GM23338 (cell line): ENCODE data around the gene DNAAF5. TPM values are rescaled to one million over a fixed set of nuclear protein-coding genes. Genes with fewer than 3 reads are reported as not detected.

Experiments used
- ATAC-seq: fragments of 200-7000 bp; cut with Tn5 transposase; 3 replicates; pipeline ENCODE4 v1.9.1; 2020
- DNase-seq: peaks from one replicate; pipeline ENCODE4 v3.0.0-alpha.2; 2015; ENCODE audit warnings: low spot score
- H2AFZ ChIP-seq: fragments of 200-600 bp; sonication (generic); 2 replicates; pipeline ENCODE4 v1.8.0; 2016; ENCODE audit warnings: antibody characterized with exemption, mild to moderate bottlenecking, moderate library complexity
- H3F3A ChIP-seq: fragments of 200-600 bp; sonication (generic); replicated peaks from 2 replicates; pipeline ENCODE4 v1.8.0; 2017; ENCODE audit warnings: antibody characterized with exemption, mixed run types, low read depth
- H3K27ac ChIP-seq: fragments of 200-600 bp; sonication (generic); 2 replicates; pipeline ENCODE4 v1.6.1; 2016; ENCODE audit warnings: low read depth
- H3K27me3 ChIP-seq: fragments of 200-600 bp; sonication (generic); 2 replicates; pipeline ENCODE4 v1.8.0; 2016; ENCODE audit warnings: mild to moderate bottlenecking, mixed run types, moderate library complexity; ENCODE audit not compliant: insufficient read depth
- H3K36me3 ChIP-seq: fragments of 200-600 bp; sonication (generic); 2 replicates; pipeline ENCODE4 v1.8.0; 2016; ENCODE audit warnings: mild to moderate bottlenecking; ENCODE audit not compliant: insufficient read depth
- H3K4me1 ChIP-seq: fragments of 200-600 bp; sonication (generic); 2 replicates; pipeline ENCODE4 v1.8.0; 2016; ENCODE audit warnings: mild to moderate bottlenecking, moderate library complexity; ENCODE audit not compliant: insufficient read depth
- H3K4me2 ChIP-seq: fragments of 200-600 bp; sonication (generic); 2 replicates; pipeline ENCODE4 v1.7.1; 2017; ENCODE audit warnings: mixed run types
- H3K4me3 ChIP-seq: fragments of 200-600 bp; sonication (generic); 2 replicates; pipeline ENCODE4 v1.6.1; 2016; ENCODE audit warnings: mixed run types
- H3K79me2 ChIP-seq: fragments of 200-600 bp; sonication (generic); replicated peaks from 2 replicates; pipeline ENCODE4 v1.8.0; 2017; ENCODE audit warnings: mild to moderate bottlenecking; ENCODE audit not compliant: insufficient read depth
- H3K9me2 ChIP-seq: fragments of 200-600 bp; sonication (generic); 2 replicates; pipeline ENCODE4 v1.8.0; 2017; ENCODE audit not compliant: insufficient read depth
- H4K20me1 ChIP-seq: fragments of 200-600 bp; sonication (generic); replicated peaks from 2 replicates; pipeline ENCODE4 v1.8.0; 2017; ENCODE audit warnings: mild to moderate bottlenecking; ENCODE audit not compliant: insufficient read depth
- H3K27ac Mint-ChIP-seq: 2 replicates; pipeline ENCODE4 v1.8.0; 2020; ENCODE audit warnings: inconsistent platforms, mild to moderate bottlenecking, moderate library complexity, mixed read lengths
- H3K27me3 Mint-ChIP-seq: 3 replicates; pipeline ENCODE4 v1.8.0; 2022; ENCODE audit warnings: low read depth, mild to moderate bottlenecking, moderate library complexity, mixed read lengths, inconsistent platforms; ENCODE audit not compliant: insufficient read depth, poor library complexity
- H3K36me3 Mint-ChIP-seq: 3 replicates; pipeline ENCODE4 v1.8.0; 2021; ENCODE audit warnings: low read depth, mild to moderate bottlenecking, inconsistent platforms, moderate library complexity, mixed read lengths
- H3K4me1 Mint-ChIP-seq: 3 replicates; pipeline ENCODE4 v1.8.0; 2020; ENCODE audit warnings: mild to moderate bottlenecking, inconsistent platforms, mixed read lengths
- H3K4me3 Mint-ChIP-seq: 3 replicates; pipeline ENCODE4 v1.8.0; 2021; ENCODE audit warnings: moderate library complexity, mild to moderate bottlenecking, inconsistent platforms, mixed read lengths
- H3K9me3 Mint-ChIP-seq: 3 replicates; pipeline ENCODE4 v1.8.0; 2020; ENCODE audit warnings: moderate library complexity, mild to moderate bottlenecking, inconsistent platforms, mixed read lengths
- ETS1 ChIP-seq: IDR thresholded peaks from 2 replicates; pipeline ENCODE4 v1.6.1; 2016; ENCODE audit warnings: antibody characterized with exemption
- EZH2 ChIP-seq: fragments of 200-600 bp; sonication (generic); IDR thresholded peaks from one replicate; pipeline ENCODE4 v1.8.0; 2017; ENCODE audit warnings: antibody characterized with exemption, mild to moderate bottlenecking, low read depth; ENCODE audit not compliant: unreplicated experiment
- EZH2phosphoT487 ChIP-seq: fragments of 200-600 bp; sonication (generic); IDR thresholded peaks from one replicate; pipeline ENCODE4 v1.8.1; 2018; ENCODE audit warnings: antibody characterized with exemption; ENCODE audit not compliant: unreplicated experiment
- NANOG ChIP-seq: IDR thresholded peaks from 2 replicates; pipeline ENCODE4 v1.6.1; 2016; ENCODE audit warnings: antibody characterized with exemption, borderline replicate concordance
- POLR2AphosphoS5 ChIP-seq: IDR thresholded peaks from 2 replicates; pipeline ENCODE4 v1.6.1; 2016; ENCODE audit warnings: antibody characterized with exemption, low read depth
- REST ChIP-seq: IDR thresholded peaks from one replicate; pipeline ENCODE4 v1.6.1; 2018; ENCODE audit warnings: antibody characterized with exemption; ENCODE audit not compliant: unreplicated experiment
- STAT1 ChIP-seq: IDR thresholded peaks from one replicate; pipeline ENCODE4 v1.6.1; 2016; ENCODE audit warnings: antibody characterized with exemption; ENCODE audit not compliant: unreplicated experiment
- ZNF114 ChIP-seq: fragments of 250-450 bp; sonication (Bioruptor Pico); IDR thresholded peaks from 2 replicates; pipeline ENCODE4 v1.5.0; 2020; ENCODE audit warnings: mild to moderate bottlenecking, moderate library complexity
- polyA plus RNA-seq: library from polyadenylated mRNA; unstranded; fragments of >200 nt; fragmentation: Nextera tagmentation; extraction: Ambion mirVana; gene quantifications from 2 replicates; pipeline ENCODE4 v1.2.1, GENCODE V29; 2016
- total RNA-seq: library from RNA; depleted of rRNA; stranded (reverse); fragments of >200 nt; shearing (Covaris generic); gene quantifications from 2 replicates; pipeline ENCODE4 v1.2.3, GENCODE V29; 2014
- TF ChIP-seq, protein P1 (sequence below), 2 experiments: fragments of 200-600 bp in 1 of 2; sonication (generic) in 1 of 2; conservative IDR thresholded peaks; 2 replicates each; pipeline versions ENCODE4 v1.5.1 to v1.6.1; 2016 to 2017; ENCODE audit warnings: antibody characterized with exemption in 2 of 2, low read depth in 2 of 2, mild to moderate bottlenecking in 2 of 2, moderate library complexity in 1 of 2
- TF ChIP-seq, protein P2 (sequence below): fragments of 250-450 bp; sonication (Bioruptor Pico); IDR thresholded peaks from 2 replicates; pipeline ENCODE4 v1.5.0; 2020; ENCODE audit warnings: mild to moderate bottlenecking, moderate library complexity

Gene DNAAF5
- total and polyA plus RNA-seq, 2 experiments from 2014 or later: 20.4 to 86.7 TPM

GRCh38 chr7:824081-824480 is 97.6 kb downstream of the DNAAF5 start (continued):
- TF ChIP-seq, protein P1, sequence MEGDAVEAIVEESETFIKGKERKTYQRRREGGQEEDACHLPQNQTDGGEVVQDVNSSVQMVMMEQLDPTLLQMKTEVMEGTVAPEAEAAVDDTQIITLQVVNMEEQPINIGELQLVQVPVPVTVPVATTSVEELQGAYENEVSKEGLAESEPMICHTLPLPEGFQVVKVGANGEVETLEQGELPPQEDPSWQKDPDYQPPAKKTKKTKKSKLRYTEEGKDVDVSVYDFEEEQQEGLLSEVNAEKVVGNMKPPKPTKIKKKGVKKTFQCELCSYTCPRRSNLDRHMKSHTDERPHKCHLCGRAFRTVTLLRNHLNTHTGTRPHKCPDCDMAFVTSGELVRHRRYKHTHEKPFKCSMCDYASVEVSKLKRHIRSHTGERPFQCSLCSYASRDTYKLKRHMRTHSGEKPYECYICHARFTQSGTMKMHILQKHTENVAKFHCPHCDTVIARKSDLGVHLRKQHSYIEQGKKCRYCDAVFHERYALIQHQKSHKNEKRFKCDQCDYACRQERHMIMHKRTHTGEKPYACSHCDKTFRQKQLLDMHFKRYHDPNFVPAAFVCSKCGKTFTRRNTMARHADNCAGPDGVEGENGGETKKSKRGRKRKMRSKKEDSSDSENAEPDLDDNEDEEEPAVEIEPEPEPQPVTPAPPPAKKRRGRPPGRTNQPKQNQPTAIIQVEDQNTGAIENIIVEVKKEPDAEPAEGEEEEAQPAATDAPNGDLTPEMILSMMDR (conservative IDR thresholded peaks at IDR 0.05; ENCODE audit: low read depth in 2 of 2): no peak

DNA sequence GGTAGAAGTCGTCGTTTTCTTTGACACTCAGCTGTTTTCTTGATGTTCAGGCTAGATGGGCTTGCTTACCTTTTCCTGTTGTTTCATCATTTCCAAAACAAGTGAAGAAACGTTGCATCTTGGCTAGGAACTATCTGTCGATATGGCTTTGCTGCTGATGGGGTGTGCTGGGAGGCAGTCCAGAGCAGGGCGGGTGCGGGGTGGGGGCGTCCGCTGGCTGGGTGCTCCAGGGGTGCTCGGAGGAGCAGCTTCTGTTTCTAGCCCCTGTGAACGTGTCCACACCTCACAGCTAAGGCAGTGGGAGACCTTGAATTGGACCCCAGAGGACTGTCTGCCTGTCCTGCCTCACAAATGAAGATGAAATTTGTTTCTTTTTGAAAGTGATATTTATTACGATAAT is 98.2 kb downstream of the DNAAF5 start:
- Mint-ChIP-seq H3K4me3 (no peak overlapping the region), H3K4me1 (peaks cover 56% of the 10 kb centered on the region), H3K9me3 (no peaks in the 10 kb centered on the region), H3K27me3 (peaks cover 7% of the 10 kb centered on the region), H3K27ac (no peak overlapping the region; the same call in 1 of the 2 replicates), H3K36me3 (peaks cover 12% of the 10 kb centered on the region)
- H3K36me3 ChIP-seq: no peaks in the 10 kb centered on the region
- H3K79me2 ChIP-seq: peaks cover 100% of the 10 kb centered on the region
- peaks cover 29% of the 10 kb centered on the region for H3K4me1 ChIP-seq
- no peak overlapping the region for H3K4me3 ChIP-seq
- no peak for DNase-seq
- no peak overlapping the region for H3K4me2 ChIP-seq
- H2AFZ ChIP-seq: no peak overlapping the region
- peaks cover 10% of the 10 kb centered on the region; the same call in 1 of the 2 replicates for H3F3A ChIP-seq
- no peaks in the 10 kb centered on the region for H3K9me2 ChIP-seq
- H3K27me3 ChIP-seq: no peaks in the 10 kb centered on the region
- peaks cover 71% of the 10 kb centered on the region for H4K20me1 ChIP-seq
- H3K27ac ChIP-seq: no peak overlapping the region; the same call in 1 of the 2 replicates
- no peak for ATAC-seq
- TF ChIP-seq EZH2phosphoT487: no peak
- TF ChIP-seq, protein P1 (conservative IDR thresholded peaks at IDR 0.05; ENCODE audit: low read depth in 2 of 2): no peak
- TF ChIP-seq ZNF114 (CRISPR knock-in tag): no peak
- no peak for TF ChIP-seq ETS1
- no peak for TF ChIP-seq POLR2AphosphoS5
- TF ChIP-seq NANOG: no peak
- no peak for TF ChIP-seq EZH2
- no peak for TF ChIP-seq REST
- TF ChIP-seq, protein P2, sequence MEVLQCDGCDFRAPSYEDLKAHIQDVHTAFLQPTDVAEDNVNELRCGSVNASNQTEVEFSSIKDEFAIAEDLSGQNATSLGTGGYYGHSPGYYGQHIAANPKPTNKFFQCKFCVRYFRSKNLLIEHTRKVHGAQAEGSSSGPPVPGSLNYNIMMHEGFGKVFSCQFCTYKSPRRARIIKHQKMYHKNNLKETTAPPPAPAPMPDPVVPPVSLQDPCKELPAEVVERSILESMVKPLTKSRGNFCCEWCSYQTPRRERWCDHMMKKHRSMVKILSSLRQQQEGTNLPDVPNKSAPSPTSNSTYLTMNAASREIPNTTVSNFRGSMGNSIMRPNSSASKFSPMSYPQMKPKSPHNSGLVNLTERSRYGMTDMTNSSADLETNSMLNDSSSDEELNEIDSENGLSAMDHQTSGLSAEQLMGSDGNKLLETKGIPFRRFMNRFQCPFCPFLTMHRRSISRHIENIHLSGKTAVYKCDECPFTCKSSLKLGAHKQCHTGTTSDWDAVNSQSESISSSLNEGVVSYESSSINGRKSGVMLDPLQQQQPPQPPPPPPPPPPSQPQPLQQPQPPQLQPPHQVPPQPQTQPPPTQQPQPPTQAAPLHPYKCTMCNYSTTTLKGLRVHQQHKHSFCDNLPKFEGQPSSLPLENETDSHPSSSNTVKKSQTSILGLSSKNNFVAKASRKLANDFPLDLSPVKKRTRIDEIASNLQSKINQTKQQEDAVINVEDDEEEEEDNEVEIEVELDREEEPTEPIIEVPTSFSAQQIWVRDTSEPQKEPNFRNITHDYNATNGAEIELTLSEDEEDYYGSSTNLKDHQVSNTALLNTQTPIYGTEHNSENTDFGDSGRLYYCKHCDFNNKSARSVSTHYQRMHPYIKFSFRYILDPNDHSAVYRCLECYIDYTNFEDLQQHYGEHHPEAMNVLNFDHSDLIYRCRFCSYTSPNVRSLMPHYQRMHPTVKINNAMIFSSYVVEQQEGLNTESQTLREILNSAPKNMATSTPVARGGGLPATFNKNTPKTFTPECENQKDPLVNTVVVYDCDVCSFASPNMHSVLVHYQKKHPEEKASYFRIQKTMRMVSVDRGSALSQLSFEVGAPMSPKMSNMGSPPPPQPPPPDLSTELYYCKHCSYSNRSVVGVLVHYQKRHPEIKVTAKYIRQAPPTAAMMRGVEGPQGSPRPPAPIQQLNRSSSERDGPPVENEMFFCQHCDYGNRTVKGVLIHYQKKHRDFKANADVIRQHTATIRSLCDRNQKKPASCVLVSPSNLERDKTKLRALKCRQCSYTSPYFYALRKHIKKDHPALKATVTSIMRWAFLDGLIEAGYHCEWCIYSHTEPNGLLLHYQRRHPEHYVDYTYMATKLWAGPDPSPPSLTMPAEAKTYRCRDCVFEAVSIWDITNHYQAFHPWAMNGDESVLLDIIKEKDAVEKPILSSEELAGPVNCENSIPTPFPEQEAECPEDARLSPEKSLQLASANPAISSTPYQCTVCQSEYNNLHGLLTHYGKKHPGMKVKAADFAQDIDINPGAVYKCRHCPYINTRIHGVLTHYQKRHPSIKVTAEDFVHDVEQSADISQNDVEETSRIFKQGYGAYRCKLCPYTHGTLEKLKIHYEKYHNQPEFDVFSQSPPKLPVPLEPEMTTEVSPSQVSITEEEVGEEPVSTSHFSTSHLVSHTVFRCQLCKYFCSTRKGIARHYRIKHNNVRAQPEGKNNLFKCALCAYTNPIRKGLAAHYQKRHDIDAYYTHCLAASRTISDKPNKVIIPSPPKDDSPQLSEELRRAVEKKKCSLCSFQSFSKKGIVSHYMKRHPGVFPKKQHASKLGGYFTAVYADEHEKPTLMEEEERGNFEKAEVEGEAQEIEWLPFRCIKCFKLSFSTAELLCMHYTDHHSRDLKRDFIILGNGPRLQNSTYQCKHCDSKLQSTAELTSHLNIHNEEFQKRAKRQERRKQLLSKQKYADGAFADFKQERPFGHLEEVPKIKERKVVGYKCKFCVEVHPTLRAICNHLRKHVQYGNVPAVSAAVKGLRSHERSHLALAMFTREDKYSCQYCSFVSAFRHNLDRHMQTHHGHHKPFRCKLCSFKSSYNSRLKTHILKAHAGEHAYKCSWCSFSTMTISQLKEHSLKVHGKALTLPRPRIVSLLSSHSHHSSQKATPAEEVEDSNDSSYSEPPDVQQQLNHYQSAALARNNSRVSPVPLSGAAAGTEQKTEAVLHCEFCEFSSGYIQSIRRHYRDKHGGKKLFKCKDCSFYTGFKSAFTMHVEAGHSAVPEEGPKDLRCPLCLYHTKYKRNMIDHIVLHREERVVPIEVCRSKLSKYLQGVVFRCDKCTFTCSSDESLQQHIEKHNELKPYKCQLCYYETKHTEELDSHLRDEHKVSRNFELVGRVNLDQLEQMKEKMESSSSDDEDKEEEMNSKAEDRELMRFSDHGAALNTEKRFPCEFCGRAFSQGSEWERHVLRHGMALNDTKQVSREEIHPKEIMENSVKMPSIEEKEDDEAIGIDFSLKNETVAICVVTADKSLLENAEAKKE (CRISPR knock-in tag): no peak
- TF ChIP-seq STAT1: no peak
